OCI-LY1 (cell line): ENCODE results near the gene METTL26.

Experiments
- EZH2 ChIP-seq: fragments of 200-600 bp; sonication (generic), shearing (Covaris generic); IDR thresholded peaks from 2 replicates; pipeline ENCODE4 v1.8.0; 2017; ENCODE audit warnings: borderline replicate concordance, mixed run types, mild to moderate bottlenecking, antibody characterized with exemption, low read length, moderate library complexity, mixed read lengths
- TF ChIP-seq, protein P1 (sequence below): fragments of 200-600 bp; sonication (generic), shearing (Covaris generic); IDR thresholded peaks from 2 replicates; pipeline ENCODE4 v1.5.1; 2017; ENCODE audit warnings: mild to moderate bottlenecking, antibody characterized with exemption, low read length, moderate library complexity, mixed read lengths

DNA sequence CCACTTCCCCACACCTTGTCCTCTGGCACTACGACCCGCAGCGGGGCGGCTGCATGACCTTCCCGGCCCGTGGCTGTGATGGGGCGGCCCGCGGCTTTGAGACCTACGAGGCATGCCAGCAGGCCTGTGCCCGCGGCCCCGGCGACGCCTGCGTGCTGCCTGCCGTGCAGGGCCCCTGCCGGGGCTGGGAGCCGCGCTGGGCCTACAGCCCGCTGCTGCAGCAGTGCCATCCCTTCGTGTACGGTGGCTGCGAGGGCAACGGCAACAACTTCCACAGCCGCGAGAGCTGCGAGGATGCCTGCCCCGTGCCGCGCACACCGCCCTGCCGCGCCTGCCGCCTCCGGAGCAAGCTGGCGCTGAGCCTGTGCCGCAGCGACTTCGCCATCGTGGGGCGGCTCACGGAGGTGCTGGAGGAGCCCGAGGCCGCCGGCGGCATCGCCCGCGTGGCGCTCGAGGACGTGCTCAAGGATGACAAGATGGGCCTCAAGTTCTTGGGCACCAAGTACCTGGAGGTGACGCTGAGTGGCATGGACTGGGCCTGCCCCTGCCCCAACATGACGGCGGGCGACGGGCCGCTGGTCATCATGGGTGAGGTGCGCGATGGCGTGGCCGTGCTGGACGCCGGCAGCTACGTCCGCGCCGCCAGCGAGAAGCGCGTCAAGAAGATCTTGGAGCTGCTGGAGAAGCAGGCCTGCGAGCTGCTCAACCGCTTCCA lies 2.6 kb downstream of the METTL26 start:
- TF ChIP-seq, protein P1, sequence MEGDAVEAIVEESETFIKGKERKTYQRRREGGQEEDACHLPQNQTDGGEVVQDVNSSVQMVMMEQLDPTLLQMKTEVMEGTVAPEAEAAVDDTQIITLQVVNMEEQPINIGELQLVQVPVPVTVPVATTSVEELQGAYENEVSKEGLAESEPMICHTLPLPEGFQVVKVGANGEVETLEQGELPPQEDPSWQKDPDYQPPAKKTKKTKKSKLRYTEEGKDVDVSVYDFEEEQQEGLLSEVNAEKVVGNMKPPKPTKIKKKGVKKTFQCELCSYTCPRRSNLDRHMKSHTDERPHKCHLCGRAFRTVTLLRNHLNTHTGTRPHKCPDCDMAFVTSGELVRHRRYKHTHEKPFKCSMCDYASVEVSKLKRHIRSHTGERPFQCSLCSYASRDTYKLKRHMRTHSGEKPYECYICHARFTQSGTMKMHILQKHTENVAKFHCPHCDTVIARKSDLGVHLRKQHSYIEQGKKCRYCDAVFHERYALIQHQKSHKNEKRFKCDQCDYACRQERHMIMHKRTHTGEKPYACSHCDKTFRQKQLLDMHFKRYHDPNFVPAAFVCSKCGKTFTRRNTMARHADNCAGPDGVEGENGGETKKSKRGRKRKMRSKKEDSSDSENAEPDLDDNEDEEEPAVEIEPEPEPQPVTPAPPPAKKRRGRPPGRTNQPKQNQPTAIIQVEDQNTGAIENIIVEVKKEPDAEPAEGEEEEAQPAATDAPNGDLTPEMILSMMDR, result no peak
- TF ChIP-seq EZH2, result no peak
